ENCODE measurements around the gene ALX4. TPM values are rescaled to one million over a fixed set of nuclear protein-coding genes. Genes with fewer than 3 reads are reported as not detected.
A peak's percentile ranks its signal among the peaks of the same experiment; 100 is the strongest.

The ALX4 gene
- total and polyA plus RNA-seq, 9 of the 15 experiments (the other 6 are each of a cell fraction or from before 2014, with no cell fraction given) = 0.07 to 1.2 (median 0.33) TPM

- FAIRE-seq = no peak
- 64% methylated on average over 2 of the region's 2 CpGs for WGBS (ENCODE audit: insufficient coverage, low coverage, missing lambda C conversion rate)
- Histone ChIP-seq H3K4me2 (ENCODE audit: insufficient read depth, low read length) (no peak overlapping the region), H3K4me1 (replicated peaks in 1 of 2; ENCODE audit: control insufficient read depth in 2 of 2, insufficient read depth in 2 of 2, low read length in 2 of 2) (peaks cover 0 to 18% of the 10 kb centered on the region in 2 experiments; a peak in 4 of 5 replicates), H4K20me1 (replicated peaks; ENCODE audit: control insufficient read depth, insufficient read depth, low read length) (no peaks in the 10 kb centered on the region), H2AFZ (ENCODE audit: low read depth, low read length) (no peak overlapping the region), H3K79me2 (ENCODE audit: control insufficient read depth, insufficient read depth, low read length) (no peaks in the 10 kb centered on the region), H3K9ac (ENCODE audit: insufficient read depth in 1 of 2, low read depth in 2 of 2, low read length in 2 of 2) (no peak overlapping the region), H3K4me3 (no peak overlapping the region), H3K27ac (ENCODE audit: extremely low read depth, low read depth, low read length) (no peak overlapping the region), H3K9me3 (replicated peaks; ENCODE audit: control insufficient read depth, insufficient read depth, low read depth, low read length) (peaks cover 4% of the 10 kb centered on the region; the same call in 1 of the 2 replicates), H3K9me1 (ENCODE audit: control insufficient read depth, insufficient read depth, low read length) (no peaks in the 10 kb centered on the region), H3K36me3 (ENCODE audit: control insufficient read depth, insufficient read depth, low read length) (0 out of 3 replicates have a peak, but pooled peaks cover 2% of the 10 kb centered on the region), H3K27me3 (ENCODE audit: control insufficient read depth in 2 of 2, insufficient read depth in 2 of 2, low read length in 2 of 2) (no peaks in the 10 kb centered on the region)
- no peak for ATAC-seq
- CTCF ChIA-PET (ENCODE audit: low intra/inter-chr PET ratio) = no interaction called here
- no TSS peak for BruUV-seq (replicated peaks)
- DNase-seq (ENCODE audit: extremely low read depth in 1 of 4, low spot score in 3 of 4) = no peak
- peak in 1 of 2 experiments; percentile 65; a peak in 1 of 3 replicates for TF ChIP-seq CBX3 (IDR thresholded peaks at IDR 0.05; ENCODE audit: borderline replicate concordance in 1 of 2, low read length in 2 of 2)
- 0 out of 2 replicates have a peak, but pooled peaks have one; percentile 17 for TF ChIP-seq SMARCA5 (IDR thresholded peaks at IDR 0.05)
- no peak for TF ChIP-seq TSC22D4 (tag; IDR thresholded peaks at IDR 0.05)
- TF ChIP-seq CBX8 (IDR thresholded peaks at IDR 0.05; ENCODE audit: borderline replicate concordance, extremely low read depth, low read depth, low read length, poor library complexity, severe bottlenecking) = no peak
- peak; percentile 66 for TF ChIP-seq RBM25 (IDR thresholded peaks at IDR 0.05; ENCODE audit: low read depth, low read length, severe bottlenecking)
- TF ChIP-seq ZNF354B (CRISPR knock-in tag; IDR thresholded peaks at IDR 0.05) = peak; percentile 89
- TF ChIP-seq ZNF507 (tag; conservative IDR thresholded peaks at IDR 0.05) = peak; percentile 99
- POLR2A ChIA-PET = no interaction called here
- in situ Hi-C loops (cut with MboI) (no loop called here), intact Hi-C loops (cut with micrococcal nuclease) (no loop called here)
These were observed 56.8 kb downstream of the ALX4 start for GRCh38 chr11:44252999-44253602.
